Ishikawa (cell line): ENCODE data around the gene KATNAL1.

Experiments
- CEBPB ChIP-seq: IDR thresholded peaks from 2 replicates; pipeline ENCODE4 v1.6.1; 2012
- CREB1 ChIP-seq: IDR thresholded peaks from 2 replicates; pipeline ENCODE4 v1.6.1; 2012; ENCODE audit warnings: low read depth
- EP300 ChIP-seq: IDR thresholded peaks from 2 replicates; pipeline ENCODE4 v1.6.1; 2012; ENCODE audit warnings: borderline replicate concordance
- NFIC ChIP-seq: IDR thresholded peaks from 2 replicates; pipeline ENCODE4 v1.6.1; 2012
- TAF1 ChIP-seq: IDR thresholded peaks from 2 replicates; pipeline ENCODE4 v1.6.1; 2012; ENCODE audit warnings: low read depth, mild to moderate bottlenecking
- USF1 ChIP-seq: IDR thresholded peaks from 2 replicates; pipeline ENCODE4 v1.6.1; 2012
- YY1 ChIP-seq: IDR thresholded peaks from 2 replicates; pipeline ENCODE4 v1.6.1; 2012; ENCODE audit warnings: low read depth

DNA sequence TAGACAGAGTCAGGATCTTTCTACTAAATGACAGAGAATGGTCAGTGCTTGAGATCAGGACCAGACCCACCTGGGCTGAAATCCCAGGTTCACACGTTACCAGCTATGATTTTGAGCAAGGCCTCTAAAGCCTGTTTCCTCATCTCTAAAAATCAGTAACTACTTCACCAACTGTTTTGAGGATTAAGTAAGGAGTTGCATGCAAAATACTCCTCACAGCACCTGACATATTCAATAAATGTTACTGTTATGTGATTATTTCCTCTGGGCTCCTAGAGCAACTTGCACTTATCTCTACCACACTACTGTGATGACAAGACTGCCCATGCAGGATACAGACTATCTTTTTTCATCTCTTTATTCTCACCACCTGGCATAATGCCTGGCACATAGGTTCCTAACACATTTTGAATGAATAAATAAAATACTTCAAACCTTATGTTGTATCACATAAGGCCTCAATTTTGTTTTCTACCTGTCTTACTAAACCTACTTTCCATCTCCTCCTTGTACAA is 1.8 kb downstream of the KATNAL1 start:
- TF ChIP-seq CREB1 (no peak), USF1 (no peak), EP300 (no peak), YY1 (no peak), TAF1 (no peak), NFIC (no peak), CEBPB (no peak)
